Daoy (cell line): Measurements from ENCODE around the gene RRP9. TPM values are rescaled to one million over a fixed set of nuclear protein-coding genes. Genes with fewer than 3 reads are reported as not detected.
A peak's percentile ranks its signal among the peaks of the same experiment; 100 is the strongest.

Experiments used
- DNase-seq: peaks from one replicate; pipeline ENCODE4 v3.0.0-alpha.2; 2015; ENCODE audit warnings: low read depth
- total RNA-seq: library from RNA; depleted of rRNA; stranded (reverse); fragments of >200 nt; shearing (Covaris generic); gene quantifications from 2 replicates; pipeline ENCODE4 v1.2.3, GENCODE V29; 2014

RRP9 gene
- total RNA-seq, 1 experiment from 2014 or later, result 71.7 TPM

DNA sequence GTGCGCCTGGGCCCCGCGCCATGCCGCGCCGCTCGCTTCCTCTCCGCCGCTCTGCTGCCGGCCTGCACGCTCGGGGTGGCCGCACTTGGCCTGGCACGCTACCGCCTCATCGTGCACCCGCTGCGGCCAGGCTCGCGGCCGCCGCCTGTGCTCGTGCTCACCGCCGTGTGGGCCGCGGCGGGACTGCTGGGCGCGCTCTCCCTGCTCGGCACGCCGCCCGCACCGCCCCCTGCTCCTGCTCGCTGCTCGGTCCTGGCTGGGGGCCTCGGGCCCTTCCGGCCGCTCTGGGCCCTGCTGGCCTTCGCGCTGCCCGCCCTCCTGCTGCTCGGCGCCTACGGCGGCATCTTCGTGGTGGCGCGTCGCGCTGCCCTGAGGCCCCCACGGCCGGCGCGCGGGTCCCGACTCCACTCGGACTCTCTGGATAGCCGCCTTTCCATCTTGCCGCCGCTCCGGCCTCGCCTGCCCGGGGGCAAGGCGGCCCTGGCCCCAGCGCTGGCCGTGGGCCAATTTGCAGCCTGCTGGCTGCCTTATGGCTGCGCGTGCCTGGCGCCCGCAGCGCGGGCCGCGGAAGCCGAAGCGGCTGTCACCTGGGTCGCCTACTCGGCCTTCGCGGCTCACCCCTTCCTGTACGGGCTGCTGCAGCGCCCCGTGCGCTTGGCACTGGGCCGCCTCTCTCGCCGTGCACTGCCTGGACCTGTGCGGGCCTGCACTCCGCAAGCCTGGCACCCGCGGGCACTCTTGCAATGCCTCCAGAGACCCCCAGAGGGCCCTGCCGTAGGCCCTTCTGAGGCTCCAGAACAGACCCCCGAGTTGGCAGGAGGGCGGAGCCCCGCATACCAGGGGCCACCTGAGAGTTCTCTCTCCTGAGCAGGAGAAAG is 14.4 kb upstream of the RRP9 start:
- peak; percentile 36 for DNase-seq

DNA sequence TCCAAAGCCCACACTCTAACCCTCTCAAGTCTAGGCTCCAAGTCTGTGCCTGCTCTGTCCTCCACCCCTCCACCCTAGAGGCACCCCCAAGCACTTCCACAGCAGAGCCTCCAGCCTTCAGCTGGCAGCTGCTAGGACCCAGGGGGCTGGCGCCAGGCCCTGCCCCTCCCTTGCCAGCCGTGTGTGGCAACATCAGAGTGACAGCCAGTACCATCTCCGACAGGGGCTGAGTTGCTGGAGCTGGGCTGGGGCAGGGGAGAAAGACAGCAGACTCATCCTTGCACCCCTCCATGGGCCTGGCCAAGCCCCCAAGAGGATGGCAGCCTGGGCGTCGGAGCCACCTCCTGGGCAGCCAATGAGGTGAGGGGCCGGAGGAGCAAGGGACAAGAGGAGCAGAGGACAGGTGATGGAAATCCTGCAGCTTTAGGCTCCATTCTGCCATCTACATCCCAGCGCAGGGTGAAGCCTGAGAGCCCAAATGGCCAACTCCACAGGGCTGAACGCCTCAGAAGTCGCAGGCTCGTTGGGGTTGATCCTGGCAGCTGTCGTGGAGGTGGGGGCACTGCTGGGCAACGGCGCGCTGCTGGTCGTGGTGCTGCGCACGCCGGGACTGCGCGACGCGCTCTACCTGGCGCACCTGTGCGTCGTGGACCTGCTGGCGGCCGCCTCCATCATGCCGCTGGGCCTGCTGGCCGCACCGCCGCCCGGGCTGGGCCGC is 13.6 kb upstream of the RRP9 start, which contains the start of gene GPR62:
Gene GPR62 (plus strand): TSS at position 207 of the 718 bp plus-strand sequence. CDS start 272 bp downstream, at position 479.
- DNase-seq, result no peak

DNA sequence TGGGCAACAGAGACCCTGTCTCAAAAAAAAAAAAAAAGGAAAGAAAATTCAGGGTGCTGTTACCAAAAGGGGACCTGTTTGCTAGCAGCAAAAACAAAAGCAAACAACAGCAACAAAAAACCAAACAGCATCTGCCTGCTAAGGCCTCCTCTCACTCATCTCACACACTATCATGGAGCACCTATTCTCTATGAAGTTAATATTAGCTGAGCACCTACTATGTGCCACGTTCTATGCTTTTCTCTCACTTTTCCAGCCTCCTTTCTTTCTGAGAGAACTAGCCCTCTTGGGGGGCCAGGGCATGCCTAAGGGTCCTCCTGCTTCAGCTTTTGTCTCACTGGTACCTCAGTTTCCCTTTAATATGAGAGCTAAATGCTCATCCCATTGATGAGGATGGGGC is 13.0 kb upstream of the RRP9 start:
- no peak for DNase-seq

DNA sequence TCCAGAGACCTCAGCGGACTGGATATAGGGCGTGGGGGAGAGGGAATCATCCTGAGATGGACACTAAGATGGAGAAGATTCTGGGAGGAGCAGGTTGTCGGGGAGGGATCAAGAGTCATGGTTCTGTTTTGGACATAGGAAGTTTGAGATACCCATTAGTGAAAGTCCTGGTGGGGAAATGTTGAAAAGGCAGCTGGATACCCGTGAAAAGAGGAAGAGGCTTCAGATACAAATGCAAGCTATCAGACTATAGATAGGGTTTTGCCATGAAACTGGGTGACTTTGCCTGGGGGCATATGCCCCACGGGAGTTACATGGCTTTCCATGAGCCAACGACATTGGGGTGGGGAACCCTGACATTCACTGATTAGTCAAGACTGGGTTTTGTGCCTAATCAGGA is 12.4 kb upstream of the RRP9 start:
- DNase-seq, result no peak

DNA sequence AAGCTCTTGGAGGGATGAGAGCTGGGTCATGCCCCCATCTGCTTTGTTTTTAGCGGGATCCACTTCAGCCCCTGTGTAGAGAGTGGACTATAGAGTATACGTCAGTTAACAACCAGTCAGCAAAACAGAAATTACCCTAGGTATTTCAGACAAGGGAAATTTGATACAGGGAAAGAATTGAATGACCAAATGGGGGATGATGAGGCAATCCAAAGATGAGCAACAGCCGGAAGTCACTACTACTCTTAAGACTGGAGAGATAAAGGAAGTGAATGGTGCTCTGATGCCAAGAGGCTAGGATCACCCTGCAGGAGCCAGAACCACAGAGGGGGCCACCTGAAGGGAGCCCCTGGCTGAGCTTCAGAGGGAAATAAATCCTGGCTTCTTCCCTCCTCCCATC is 11.7 kb upstream of the RRP9 start:
- no peak for DNase-seq

DNA sequence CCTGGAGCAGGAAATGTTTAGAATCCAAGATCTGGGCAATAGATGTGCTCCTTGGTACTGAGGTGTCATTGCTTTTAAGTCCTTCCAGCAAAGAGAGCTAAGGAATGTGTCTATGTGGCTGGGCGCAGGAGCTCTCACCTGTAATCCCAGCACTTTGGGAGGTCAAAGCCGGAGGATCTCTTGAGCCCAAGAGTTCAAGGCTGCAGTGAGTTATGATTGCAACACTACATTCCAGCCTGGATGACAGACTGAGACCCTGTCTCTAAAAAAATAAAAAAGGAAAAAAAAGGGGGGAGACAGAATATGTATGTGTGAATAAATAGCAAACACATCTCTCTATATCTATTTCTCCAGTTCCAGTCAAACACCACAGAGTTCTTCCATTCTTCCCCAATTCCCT is 9.2 kb upstream of the RRP9 start:
- DNase-seq, result no peak

DNA sequence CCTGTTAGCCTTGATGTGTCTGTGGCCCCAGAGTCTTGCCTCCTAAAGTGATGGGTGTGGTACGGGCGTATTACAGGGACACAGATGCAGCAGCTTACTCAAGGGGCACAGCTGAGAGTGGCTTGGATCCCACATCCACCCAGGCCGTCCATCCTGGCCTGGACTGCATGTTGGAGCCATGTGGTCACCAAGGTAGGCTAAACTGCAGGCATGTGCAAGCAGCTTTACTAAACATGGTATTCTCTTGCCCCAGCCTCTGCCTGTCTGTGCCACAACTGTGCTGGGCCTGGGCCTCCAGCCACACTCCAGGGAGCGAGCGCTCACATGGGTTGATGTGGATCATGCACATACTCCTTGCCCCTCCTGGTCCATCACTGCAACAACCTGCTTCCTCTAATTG is 7.4 kb upstream of the RRP9 start:
- DNase-seq, result no peak

DNA sequence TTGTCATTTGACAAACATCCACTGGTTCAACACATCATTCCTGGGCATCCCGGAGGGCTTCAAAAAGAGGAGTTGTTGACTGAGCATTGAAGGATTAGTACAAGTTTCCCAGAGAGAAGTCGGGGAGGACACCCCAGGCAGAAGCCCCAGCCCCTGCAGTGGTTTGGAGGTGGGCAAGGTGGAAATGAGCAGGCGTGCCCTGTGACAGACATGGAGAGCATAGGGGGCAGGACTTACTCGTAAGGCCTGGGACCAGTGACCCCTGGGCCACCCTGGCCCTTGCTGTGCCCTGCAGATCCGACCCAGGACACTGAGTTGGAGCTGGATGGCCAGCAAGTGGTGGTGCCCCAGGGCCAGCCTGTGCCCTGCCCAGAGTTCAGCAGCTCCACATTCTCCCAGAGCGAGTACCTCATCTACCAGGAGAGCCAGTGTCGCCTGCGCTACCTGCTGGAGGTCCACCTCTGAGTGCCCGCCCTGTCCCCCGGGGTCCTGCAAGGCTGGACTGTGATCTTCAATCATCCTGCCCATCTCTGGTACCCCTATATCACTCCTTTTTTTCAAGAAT is 6.4 kb upstream of the RRP9 start:
- no peak for DNase-seq

DNA sequence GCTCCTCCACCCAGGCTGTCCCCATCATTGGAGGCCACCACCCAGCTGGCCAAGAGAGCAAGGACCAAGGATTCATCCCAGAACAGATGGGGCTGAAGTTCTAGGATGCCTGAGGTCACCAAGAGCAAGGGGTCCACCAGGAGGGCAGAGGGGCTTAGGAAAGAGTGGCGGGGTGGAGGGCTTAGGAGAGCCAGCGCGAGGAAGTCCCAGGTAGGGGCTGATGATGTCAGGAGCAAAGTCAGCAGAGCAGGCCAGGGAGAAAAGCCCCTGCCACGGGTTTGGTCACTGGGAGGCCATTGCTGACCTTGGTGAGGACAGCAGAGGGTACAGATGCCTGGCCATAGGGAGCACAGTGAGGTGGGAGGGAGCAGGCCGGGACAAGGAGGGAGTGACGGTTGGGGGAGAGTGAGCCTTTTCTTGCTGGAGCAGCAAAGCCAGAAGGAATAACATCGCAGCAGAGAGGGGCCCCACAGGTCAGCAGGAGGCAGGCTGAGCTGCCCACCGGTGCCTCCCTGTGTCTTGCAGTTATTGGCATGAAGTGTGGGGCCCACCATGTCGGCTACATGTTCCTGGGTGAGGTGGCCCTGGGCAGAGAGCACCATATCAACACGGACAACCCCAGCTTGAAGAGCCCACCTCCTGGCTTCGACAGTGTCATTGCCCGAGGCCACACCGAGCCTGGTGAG is 5.7 kb upstream of the RRP9 start:
- no peak for DNase-seq

DNA sequence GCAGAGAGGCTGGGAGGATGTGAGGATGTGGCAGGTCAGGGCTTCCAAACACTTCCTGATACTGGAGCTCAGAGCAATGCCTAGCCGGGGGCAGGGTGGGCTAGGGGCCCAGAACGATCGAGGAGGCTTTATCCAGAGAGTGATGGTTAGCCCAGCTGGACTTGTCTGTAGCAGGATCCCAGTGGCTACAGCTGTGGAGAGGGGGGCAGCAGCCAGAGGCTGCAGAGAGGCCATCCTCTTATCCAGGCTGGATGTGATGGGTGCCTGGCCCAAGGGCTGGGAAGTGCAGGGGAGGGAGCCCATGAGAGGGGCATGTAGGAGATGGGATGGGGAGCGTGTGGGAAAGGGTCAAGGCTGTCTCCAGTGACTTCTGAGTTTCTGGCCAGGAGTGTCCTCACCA is 5.1 kb upstream of the RRP9 start:
- no peak for DNase-seq

DNA sequence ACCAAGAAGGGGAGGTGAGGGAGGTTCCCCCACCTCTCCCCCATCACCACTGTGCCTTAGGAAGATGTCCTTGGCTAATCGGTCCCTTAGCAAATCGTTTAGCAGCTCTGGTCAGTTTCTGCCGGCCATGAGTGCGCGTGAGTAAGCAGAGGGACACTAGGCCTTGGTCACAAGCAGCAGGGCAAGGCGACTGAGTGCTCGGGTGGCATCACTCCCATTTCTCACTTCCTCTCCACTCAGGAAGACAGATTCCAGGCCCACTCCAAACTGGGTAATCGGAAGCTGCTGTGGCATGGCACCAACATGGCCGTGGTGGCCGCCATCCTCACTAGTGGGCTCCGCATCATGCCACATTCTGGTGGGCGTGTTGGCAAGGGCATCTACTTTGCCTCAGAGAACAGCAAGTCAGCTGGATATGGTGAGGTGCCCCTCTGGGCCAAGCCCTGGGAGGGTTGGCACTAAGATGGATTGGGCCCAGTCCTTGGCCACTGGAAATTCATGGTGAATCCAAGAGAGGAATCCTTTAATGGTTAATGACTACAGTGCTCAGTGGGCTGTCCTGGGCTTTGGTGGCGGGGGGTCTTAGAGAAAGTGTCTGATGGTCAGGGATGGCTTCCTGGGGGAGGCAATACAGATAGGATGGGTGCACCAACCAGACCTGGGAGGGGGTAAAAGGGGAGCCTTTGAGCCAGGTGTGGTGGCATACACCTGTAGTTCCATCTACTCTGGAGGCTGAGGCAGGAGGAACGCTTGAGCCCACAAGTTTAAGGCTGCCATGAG is 4.4 kb upstream of the RRP9 start:
- DNase-seq, result no peak

DNA sequence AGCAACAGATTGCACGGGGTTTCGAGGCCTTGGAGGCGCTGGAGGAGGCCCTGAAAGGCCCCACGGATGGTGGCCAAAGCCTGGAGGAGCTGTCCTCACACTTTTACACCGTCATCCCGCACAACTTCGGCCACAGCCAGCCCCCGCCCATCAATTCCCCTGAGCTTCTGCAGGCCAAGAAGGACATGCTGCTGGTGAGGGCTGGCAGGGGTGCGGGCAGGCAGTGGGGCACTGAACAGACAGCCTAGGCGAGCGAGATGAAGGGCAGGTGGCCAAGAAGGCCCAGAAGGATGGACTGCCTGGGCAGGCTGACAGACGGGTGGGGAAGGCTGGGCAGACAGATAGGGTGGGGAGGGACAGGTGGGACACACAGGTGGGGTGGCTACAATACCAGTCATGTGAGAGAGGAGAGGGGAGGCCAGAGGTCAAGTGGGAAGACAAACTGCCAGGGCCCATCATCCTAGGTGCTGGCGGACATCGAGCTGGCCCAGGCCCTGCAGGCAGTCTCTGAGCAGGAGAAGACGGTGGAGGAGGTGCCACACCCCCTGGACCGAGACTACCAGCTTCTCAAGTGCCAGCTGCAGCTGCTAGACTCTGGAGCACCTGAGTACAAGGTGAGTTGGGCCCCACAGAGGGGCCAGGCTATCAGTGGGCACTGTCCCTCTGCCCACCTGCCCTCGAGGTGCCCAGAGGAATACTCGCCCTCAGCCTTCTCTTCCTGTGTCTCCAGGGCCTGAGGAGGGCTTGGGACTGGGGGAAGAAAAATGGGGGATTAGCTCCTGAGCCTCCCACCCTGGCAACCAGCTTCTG is 3.5 kb upstream of the RRP9 start:
- DNase-seq, result no peak

DNA sequence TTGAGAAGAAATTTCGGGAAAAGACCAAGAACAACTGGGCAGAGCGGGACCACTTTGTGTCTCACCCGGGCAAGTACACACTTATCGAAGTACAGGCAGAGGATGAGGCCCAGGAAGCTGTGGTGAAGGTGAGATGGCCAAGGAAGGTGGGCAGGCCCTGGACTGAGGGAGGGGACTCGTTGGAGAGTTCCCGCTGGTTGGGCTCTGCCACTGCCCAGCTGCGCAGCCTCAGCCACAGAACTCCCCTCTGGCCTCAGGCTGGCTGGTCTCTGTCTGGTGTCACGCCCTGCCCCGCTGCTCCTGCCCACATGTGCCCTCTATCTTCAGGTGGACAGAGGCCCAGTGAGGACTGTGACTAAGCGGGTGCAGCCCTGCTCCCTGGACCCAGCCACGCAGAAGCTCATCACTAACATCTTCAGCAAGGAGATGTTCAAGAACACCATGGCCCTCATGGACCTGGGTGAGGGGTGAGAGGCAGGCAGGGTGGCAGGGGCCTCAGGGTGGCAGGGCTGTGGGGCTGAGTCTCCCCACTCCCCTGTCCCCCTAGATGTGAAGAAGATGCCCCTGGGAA is 2.8 kb upstream of the RRP9 start:
- DNase-seq, result no peak

DNA sequence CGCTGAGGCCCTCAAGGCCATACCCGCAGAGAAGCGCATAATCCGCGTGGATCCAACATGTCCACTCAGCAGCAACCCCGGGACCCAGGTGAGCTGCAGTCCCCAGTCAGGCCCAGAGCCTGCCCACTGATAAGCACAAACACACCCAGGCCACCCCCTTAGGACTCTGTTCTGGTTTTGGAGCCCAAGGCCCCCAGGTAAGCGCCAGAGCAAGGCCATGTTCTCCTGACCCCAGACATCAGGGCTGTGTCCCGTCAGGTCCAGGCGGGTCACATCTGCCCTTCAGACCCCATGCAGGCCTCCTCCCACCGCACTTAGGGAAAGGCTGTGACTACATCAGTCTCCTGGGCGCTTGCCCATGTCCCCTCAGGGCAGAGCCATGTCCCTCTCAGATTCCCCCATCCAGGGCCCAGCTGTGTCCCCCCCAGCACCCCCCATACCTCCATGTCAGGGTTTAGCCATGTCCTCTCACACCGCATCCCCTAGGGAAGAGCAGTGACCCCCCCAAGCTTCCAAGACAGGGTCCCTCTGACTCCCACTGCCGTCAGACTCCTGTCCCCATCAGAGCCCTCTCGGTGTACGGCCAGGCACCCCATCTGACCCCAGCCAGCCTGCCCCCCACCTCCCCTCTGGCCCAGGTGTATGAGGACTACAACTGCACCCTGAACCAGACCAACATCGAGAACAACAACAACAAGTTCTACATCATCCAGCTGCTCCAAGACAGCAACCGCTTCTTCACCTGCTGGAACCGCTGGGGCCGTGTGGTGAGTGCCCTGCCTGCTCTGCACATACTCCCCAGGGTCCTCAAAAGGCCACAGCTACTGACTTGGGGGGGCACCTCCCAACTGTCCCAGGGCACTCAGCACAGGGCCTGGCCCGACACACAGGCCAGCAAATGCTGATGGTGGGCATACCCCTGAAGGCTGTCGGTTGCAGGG is 2.0 kb upstream of the RRP9 start:
- DNase-seq, result no peak

DNA sequence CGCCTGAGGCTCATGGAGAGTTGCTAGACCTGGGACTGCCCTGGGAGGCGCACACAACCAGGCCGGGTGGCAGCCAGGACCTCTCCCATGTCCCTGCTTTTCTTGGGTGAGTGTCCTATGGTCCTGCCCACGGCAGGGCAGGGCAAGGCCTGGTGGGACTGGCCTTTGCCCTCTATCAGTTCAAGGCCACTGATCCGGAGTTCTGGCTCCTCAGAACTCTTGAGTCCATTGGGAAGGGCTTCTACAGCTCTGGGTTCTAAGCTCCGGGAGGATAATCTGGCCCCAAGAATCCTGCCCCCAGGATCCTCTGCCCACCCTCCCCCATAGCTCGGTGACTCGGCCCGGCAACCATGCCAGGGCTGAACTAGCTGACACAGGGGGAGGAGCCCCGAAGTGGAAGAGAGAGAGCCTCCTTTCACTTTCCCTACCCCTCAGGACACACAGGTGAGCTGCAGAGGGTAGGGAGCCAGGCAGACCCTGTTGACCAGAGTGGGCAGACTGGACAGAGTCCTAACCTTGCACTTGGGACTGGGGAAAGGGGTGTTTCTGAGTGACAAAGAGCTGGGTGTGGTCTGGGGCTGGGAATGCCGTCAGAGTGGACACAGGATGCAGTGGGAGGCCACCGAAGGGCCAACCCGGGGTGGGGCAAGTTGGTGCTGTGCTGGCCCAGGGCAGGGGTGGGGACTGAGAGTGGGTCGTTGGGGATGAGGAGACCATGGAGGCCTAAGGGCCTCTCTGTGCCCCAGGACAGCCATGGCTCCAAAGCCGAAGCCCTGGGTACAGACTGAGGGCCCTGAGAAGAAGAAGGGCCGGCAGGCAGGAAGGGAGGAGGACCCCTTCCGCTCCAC is 1.1 kb upstream of the RRP9 start:
- DNase-seq, result peak; percentile 73

DNA sequence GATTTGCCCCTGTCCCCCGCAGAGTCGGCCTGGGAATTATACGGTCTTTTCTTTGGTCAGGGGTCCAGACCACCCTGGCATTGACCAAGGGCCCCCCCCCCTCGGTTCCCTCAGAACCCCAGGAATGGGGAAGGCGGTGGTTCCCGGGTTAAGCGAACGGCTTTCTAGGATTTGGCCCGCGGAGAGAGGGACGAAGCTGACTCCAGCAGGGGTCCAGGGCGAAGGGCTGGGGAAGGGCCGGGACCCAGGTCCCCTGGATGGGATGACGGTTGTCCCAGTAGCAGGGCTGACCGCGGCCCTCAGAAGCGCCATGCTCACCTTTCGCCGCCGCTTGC is 274 bp downstream of the RRP9 start:
- DNase-seq, result no peak

DNA sequence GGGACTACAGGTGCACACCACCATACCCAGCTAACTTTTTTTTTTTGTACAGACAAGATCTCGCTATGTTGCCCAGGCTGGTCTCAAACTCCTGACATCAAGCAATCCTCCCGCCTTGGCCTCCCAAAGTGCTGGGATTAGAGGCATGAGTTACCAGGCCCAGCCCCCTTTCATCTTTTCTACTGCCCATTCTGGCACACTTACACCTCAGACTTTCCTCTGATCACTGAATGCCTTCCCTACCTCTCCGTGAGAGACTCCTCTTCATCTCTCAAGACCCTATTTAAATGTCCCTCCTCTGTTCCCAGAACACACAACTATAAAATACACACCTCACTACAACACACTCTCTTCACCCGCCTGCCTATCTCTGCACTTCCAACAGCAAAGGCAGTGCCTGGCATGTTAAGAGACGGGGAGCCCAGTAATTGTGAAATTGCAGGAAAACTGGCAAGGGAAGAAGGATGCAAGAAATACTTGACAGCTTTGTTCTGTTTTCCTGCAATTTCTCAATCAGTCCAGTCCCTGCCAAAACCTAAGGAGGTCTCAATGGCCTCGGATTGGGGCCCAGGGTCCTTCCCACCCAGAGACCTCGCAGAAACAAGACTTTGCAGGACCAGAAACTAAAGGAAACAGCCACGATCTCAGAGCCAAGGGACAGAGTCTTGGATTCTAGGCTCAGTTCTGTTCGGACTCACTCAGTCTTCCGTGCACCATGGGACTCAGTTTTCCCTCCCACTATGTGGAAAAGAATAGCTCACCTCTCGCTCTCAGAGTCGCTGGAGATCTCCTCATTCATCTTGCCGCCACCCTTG is 849 bp downstream of the RRP9 start:
- DNase-seq, result no peak
